ENCODE measurements around the gene IGFBP1. TPM values are rescaled to one million over a fixed set of nuclear protein-coding genes. Genes with fewer than 3 reads are reported as not detected.
A peak's percentile ranks its signal among the peaks of the same experiment; 100 is the strongest.

Gene IGFBP1
- total and polyA plus RNA-seq, 2 of the 13 experiments (the other 11 are each of a cell fraction or from before 2014, with no cell fraction given) = 5.4 to 885 TPM

DNA sequence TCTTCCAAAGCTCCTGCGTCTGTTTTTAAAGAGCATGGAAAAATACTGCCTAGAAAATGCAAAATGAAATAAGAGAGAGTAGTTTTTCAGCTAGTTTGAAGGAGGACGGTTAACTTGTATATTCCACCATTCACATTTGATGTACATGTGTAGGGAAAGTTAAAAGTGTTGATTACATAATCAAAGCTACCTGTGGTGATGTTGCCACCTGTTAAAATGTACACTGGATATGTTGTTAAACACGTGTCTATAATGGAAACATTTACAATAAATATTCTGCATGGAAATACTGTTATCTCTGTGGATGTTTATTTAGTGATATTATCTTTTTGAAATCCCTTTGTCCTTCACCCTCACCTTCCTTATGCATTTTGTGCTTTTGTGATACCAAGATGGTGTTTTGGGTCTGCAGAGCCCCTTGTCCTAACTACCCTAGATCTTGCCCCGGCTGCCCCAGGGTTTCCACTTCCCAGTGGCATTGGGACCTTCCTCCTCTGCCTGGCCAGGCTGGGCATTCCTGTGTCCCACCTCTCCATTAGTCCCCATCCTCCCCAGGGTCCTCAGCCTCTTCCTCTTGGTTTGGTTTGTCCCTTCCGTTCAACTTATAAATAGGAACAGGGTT is 5.2 kb downstream of the IGFBP1 start (continued):
- TF ChIP-seq, protein P1, sequence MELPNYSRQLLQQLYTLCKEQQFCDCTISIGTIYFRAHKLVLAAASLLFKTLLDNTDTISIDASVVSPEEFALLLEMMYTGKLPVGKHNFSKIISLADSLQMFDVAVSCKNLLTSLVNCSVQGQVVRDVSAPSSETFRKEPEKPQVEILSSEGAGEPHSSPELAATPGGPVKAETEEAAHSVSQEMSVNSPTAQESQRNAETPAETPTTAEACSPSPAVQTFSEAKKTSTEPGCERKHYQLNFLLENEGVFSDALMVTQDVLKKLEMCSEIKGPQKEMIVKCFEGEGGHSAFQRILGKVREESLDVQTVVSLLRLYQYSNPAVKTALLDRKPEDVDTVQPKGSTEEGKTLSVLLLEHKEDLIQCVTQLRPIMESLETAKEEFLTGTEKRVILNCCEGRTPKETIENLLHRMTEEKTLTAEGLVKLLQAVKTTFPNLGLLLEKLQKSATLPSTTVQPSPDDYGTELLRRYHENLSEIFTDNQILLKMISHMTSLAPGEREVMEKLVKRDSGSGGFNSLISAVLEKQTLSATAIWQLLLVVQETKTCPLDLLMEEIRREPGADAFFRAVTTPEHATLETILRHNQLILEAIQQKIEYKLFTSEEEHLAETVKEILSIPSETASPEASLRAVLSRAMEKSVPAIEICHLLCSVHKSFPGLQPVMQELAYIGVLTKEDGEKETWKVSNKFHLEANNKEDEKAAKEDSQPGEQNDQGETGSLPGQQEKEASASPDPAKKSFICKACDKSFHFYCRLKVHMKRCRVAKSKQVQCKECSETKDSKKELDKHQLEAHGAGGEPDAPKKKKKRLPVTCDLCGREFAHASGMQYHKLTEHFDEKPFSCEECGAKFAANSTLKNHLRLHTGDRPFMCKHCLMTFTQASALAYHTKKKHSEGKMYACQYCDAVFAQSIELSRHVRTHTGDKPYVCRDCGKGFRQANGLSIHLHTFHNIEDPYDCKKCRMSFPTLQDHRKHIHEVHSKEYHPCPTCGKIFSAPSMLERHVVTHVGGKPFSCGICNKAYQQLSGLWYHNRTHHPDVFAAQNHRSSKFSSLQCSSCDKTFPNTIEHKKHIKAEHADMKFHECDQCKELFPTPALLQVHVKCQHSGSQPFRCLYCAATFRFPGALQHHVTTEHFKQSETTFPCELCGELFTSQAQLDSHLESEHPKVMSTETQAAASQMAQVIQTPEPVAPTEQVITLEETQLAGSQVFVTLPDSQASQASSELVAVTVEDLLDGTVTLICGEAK (IDR thresholded peaks at IDR 0.05) = no peak
- TF ChIP-seq, protein P1 (CRISPR knock-in tag; IDR thresholded peaks at IDR 0.05) = peak; percentile 51; the same call in 1 of the 2 replicates
- TF ChIP-seq SP2 (CRISPR knock-in tag; IDR thresholded peaks at IDR 0.05) (no peak), RAD51 (IDR thresholded peaks at IDR 0.05; ENCODE audit: borderline replicate concordance) (no peak), BORCS8-MEF2B (CRISPR knock-in tag; IDR thresholded peaks at IDR 0.05) (no peak; the same call in 1 of the 2 replicates), ZNF335 (CRISPR knock-in tag; IDR thresholded peaks at IDR 0.05) (no peak), ZC3H4 (CRISPR knock-in tag; IDR thresholded peaks at IDR 0.05; ENCODE audit: borderline replicate concordance) (no peak), U2AF1 (optimal IDR thresholded peaks at IDR 0.05; ENCODE audit: low read depth, low read length) (no peak)
- TF ChIP-seq, protein P2, sequence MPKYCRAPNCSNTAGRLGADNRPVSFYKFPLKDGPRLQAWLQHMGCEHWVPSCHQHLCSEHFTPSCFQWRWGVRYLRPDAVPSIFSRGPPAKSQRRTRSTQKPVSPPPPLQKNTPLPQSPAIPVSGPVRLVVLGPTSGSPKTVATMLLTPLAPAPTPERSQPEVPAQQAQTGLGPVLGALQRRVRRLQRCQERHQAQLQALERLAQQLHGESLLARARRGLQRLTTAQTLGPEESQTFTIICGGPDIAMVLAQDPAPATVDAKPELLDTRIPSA (CRISPR knock-in tag; IDR thresholded peaks at IDR 0.05; ENCODE audit: borderline replicate concordance) = no peak
- TF ChIP-seq, protein P3, sequence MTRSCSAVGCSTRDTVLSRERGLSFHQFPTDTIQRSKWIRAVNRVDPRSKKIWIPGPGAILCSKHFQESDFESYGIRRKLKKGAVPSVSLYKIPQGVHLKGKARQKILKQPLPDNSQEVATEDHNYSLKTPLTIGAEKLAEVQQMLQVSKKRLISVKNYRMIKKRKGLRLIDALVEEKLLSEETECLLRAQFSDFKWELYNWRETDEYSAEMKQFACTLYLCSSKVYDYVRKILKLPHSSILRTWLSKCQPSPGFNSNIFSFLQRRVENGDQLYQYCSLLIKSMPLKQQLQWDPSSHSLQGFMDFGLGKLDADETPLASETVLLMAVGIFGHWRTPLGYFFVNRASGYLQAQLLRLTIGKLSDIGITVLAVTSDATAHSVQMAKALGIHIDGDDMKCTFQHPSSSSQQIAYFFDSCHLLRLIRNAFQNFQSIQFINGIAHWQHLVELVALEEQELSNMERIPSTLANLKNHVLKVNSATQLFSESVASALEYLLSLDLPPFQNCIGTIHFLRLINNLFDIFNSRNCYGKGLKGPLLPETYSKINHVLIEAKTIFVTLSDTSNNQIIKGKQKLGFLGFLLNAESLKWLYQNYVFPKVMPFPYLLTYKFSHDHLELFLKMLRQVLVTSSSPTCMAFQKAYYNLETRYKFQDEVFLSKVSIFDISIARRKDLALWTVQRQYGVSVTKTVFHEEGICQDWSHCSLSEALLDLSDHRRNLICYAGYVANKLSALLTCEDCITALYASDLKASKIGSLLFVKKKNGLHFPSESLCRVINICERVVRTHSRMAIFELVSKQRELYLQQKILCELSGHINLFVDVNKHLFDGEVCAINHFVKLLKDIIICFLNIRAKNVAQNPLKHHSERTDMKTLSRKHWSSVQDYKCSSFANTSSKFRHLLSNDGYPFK (CRISPR knock-in tag; IDR thresholded peaks at IDR 0.05; ENCODE audit: borderline replicate concordance) = no peak
- TF ChIP-seq, protein P4, sequence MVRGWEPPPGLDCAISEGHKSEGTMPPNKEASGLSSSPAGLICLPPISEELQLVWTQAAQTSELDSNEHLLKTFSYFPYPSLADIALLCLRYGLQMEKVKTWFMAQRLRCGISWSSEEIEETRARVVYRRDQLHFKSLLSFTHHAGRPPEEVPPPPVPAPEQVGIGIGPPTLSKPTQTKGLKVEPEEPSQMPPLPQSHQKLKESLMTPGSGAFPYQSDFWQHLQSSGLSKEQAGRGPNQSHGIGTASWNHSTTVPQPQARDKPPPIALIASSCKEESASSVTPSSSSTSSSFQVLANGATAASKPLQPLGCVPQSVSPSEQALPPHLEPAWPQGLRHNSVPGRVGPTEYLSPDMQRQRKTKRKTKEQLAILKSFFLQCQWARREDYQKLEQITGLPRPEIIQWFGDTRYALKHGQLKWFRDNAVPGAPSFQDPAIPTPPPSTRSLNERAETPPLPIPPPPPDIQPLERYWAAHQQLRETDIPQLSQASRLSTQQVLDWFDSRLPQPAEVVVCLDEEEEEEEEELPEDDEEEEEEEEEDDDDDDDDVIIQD (CRISPR knock-in tag; IDR thresholded peaks at IDR 0.05; ENCODE audit: low read depth) = peak; percentile 12; the same call in 1 of the 2 replicates
- TF ChIP-seq, protein P5, sequence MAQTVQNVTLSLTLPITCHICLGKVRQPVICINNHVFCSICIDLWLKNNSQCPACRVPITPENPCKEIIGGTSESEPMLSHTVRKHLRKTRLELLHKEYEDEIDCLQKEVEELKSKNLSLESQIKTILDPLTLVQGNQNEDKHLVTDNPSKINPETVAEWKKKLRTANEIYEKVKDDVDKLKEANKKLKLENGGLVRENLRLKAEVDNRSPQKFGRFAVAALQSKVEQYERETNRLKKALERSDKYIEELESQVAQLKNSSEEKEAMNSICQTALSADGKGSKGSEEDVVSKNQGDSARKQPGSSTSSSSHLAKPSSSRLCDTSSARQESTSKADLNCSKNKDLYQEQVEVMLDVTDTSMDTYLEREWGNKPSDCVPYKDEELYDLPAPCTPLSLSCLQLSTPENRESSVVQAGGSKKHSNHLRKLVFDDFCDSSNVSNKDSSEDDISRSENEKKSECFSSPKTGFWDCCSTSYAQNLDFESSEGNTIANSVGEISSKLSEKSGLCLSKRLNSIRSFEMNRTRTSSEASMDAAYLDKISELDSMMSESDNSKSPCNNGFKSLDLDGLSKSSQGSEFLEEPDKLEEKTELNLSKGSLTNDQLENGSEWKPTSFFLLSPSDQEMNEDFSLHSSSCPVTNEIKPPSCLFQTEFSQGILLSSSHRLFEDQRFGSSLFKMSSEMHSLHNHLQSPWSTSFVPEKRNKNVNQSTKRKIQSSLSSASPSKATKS (CRISPR knock-in tag; IDR thresholded peaks at IDR 0.05) = no peak

All from HepG2 (cell line).